H9 (cell line): ENCODE data around the gene ARHGAP8. TPM values are rescaled to one million over a fixed set of nuclear protein-coding genes. Genes with fewer than 3 reads are reported as not detected.

ENCODE experiments used
- DNase-seq: peaks from one replicate; pipeline ENCODE4 v3.0.0-alpha.2; 2017
- H2AFZ ChIP-seq: one replicate; pipeline ENCODE4 v1.6.1; 2013; ENCODE audit warnings: mild to moderate bottlenecking, low read length, control low read depth, moderate library complexity
- H2AK5ac ChIP-seq: 2 replicates; pipeline ENCODE4 v1.6.1; 2013; ENCODE audit warnings: low read length, control low read depth, mixed read lengths; ENCODE audit not compliant: insufficient read length
- H2BK120ac ChIP-seq: one replicate; pipeline ENCODE4 v1.6.1; 2013; ENCODE audit warnings: low read depth, mild to moderate bottlenecking, low read length, control low read depth, inconsistent platforms; ENCODE audit not compliant: poor library complexity, severe bottlenecking
- H2BK12ac ChIP-seq: 2 replicates; pipeline ENCODE4 v1.6.1; 2013; ENCODE audit warnings: low read length, control low read depth, mixed read lengths, low read depth; ENCODE audit not compliant: insufficient read length
- H2BK15ac ChIP-seq: 2 replicates; pipeline ENCODE4 v1.6.1; 2013; ENCODE audit warnings: low read depth, low read length, control low read depth
- H2BK20ac ChIP-seq: one replicate; pipeline ENCODE4 v1.6.1; 2013; ENCODE audit warnings: low read depth, mild to moderate bottlenecking, low read length, control low read depth, inconsistent platforms; ENCODE audit not compliant: poor library complexity, severe bottlenecking
- H2BK5ac ChIP-seq: 2 replicates; pipeline ENCODE4 v1.6.1; 2013; ENCODE audit warnings: low read length, control low read depth, mixed read lengths; ENCODE audit not compliant: insufficient read length
- H3K14ac ChIP-seq: 2 replicates; pipeline ENCODE4 v1.6.1; 2013; ENCODE audit warnings: low read length, control low read depth; ENCODE audit not compliant: insufficient read depth
- H3K18ac ChIP-seq: 2 replicates; pipeline ENCODE4 v1.6.1; 2013; ENCODE audit warnings: low read depth, mild to moderate bottlenecking, mixed read lengths, low read length, control low read depth; ENCODE audit not compliant: insufficient read length
- H3K23ac ChIP-seq: 2 replicates; pipeline ENCODE4 v1.6.1; 2013; ENCODE audit warnings: low read length, control low read depth, mixed read lengths, low read depth; ENCODE audit not compliant: insufficient read length
- H3K23me2 ChIP-seq: 2 replicates; pipeline ENCODE4 v1.6.1; 2013; ENCODE audit warnings: low read depth, mild to moderate bottlenecking, mixed read lengths, low read length, control low read depth; ENCODE audit not compliant: insufficient read length, poor library complexity, severe bottlenecking
- H3K27ac ChIP-seq: 2 replicates; pipeline ENCODE4 v1.5.1; 2013; ENCODE audit warnings: low read length, control low read depth, mixed read lengths, low read depth; ENCODE audit not compliant: insufficient read length
- H3K27me3 ChIP-seq: 2 replicates; pipeline ENCODE4 v1.6.1; 2013; ENCODE audit warnings: low read length, control low read depth, inconsistent platforms; ENCODE audit not compliant: insufficient read depth
- H3K4ac ChIP-seq: 2 replicates; pipeline ENCODE4 v1.6.1; 2013; ENCODE audit warnings: low read depth, mild to moderate bottlenecking, control low read depth, inconsistent platforms, low read length, moderate library complexity
- H3K4me1 ChIP-seq: 2 replicates; pipeline ENCODE4 v1.6.1; 2013; ENCODE audit warnings: low read length, control low read depth, inconsistent platforms; ENCODE audit not compliant: insufficient read depth
- H3K4me2 ChIP-seq: 2 replicates; pipeline ENCODE4 v1.6.1; 2013; ENCODE audit warnings: low read length, control low read depth, mixed read lengths; ENCODE audit not compliant: insufficient read length, insufficient read depth
- H3K56ac ChIP-seq: 2 replicates; pipeline ENCODE4 v1.6.1; 2013; ENCODE audit warnings: low read depth, mild to moderate bottlenecking, mixed read lengths, low read length, control low read depth; ENCODE audit not compliant: insufficient read length
- H3K79me1 ChIP-seq: 2 replicates; pipeline ENCODE4 v1.6.1; 2013; ENCODE audit warnings: low read depth, mild to moderate bottlenecking, moderate library complexity, low read length, control low read depth, inconsistent platforms; ENCODE audit not compliant: insufficient read depth, poor library complexity, severe bottlenecking
- H3K79me2 ChIP-seq: 2 replicates; pipeline ENCODE4 v1.6.1; 2013; ENCODE audit warnings: low read length, control low read depth, inconsistent platforms; ENCODE audit not compliant: insufficient read depth
- H3K9ac ChIP-seq: 2 replicates; pipeline ENCODE4 v1.6.1; 2013; ENCODE audit warnings: low read length, control low read depth, mixed read lengths; ENCODE audit not compliant: insufficient read length; ENCODE audit errors: extremely low read depth
- H3K9me3 ChIP-seq: one replicate; pipeline ENCODE4 v1.6.1; 2013; ENCODE audit warnings: low read depth, low read length, inconsistent platforms; ENCODE audit not compliant: control insufficient read depth
- H3T11ph ChIP-seq: one replicate; pipeline ENCODE4 v1.6.1; 2013; ENCODE audit warnings: mild to moderate bottlenecking, low read length, control low read depth, inconsistent platforms
- H4K20me1 ChIP-seq: one replicate; pipeline ENCODE4 v1.6.1; 2013; ENCODE audit not compliant: control insufficient read depth, insufficient read length, insufficient read depth
- H4K5ac ChIP-seq: 2 replicates; pipeline ENCODE4 v1.6.1; 2013; ENCODE audit warnings: low read depth, mild to moderate bottlenecking, mixed read lengths, low read length, control low read depth; ENCODE audit not compliant: insufficient read length
- H4K8ac ChIP-seq: replicated peaks from 2 replicates; pipeline ENCODE4 v1.6.1; 2013; ENCODE audit warnings: low read length, control low read depth, mixed read lengths, low read depth; ENCODE audit not compliant: insufficient read length
- H4K91ac ChIP-seq: 2 replicates; pipeline ENCODE4 v1.6.1; 2013; ENCODE audit warnings: low read depth, mild to moderate bottlenecking, moderate library complexity, mixed read lengths, low read length, control low read depth; ENCODE audit not compliant: insufficient read length
- H3K27ac Mint-ChIP-seq, 3 experiments: 2 replicates in 2 of 3; 3 replicates in 1 of 3; pipeline ENCODE4 v1.8.0; 2020 to 2021; ENCODE audit warnings: mixed read lengths in 3 of 3, mild to moderate bottlenecking in 1 of 3, moderate library complexity in 1 of 3
- H3K27me3 Mint-ChIP-seq: 2 replicates; pipeline ENCODE4 v1.8.0; 2021; ENCODE audit warnings: low read depth, mild to moderate bottlenecking, moderate library complexity, mixed read lengths
- H3K36me3 Mint-ChIP-seq, 3 experiments: 2 replicates in 2 of 3; 3 replicates in 1 of 3; pipeline ENCODE4 v1.8.0; 2020 to 2021; ENCODE audit warnings: low read depth in 3 of 3, mixed read lengths in 3 of 3; ENCODE audit not compliant: insufficient read depth in 1 of 3
- H3K4me1 Mint-ChIP-seq, 2 experiments: 2 replicates each; pipeline ENCODE4 v1.8.0; 2020; ENCODE audit warnings: mixed read lengths in 2 of 2
- H3K4me3 Mint-ChIP-seq, 2 experiments: 2 replicates in 1 of 2; 3 replicates in 1 of 2; pipeline ENCODE4 v1.8.0; 2020 to 2021; ENCODE audit warnings: mild to moderate bottlenecking in 2 of 2, mixed read lengths in 2 of 2, moderate library complexity in 1 of 2
- H3K9me3 Mint-ChIP-seq, 2 experiments: 2 replicates in 1 of 2; 3 replicates in 1 of 2; pipeline ENCODE4 v1.8.0; 2020; ENCODE audit warnings: mild to moderate bottlenecking in 2 of 2, mixed read lengths in 2 of 2, moderate library complexity in 1 of 2
- CTCF ChIP-seq: fragments of 200-600 bp; sonication (generic); conservative IDR thresholded peaks from 3 replicates; pipeline ENCODE4 v1.8.0; 2021; ENCODE audit warnings: antibody characterized with exemption, mild to moderate bottlenecking
- WGBS: extraction: QIAGEN DNeasy Blood & Tissue Kit; methylation state at CpG from one replicate; pipeline ENCODE4 v1.1.7; 2013; ENCODE audit warnings: missing lambda C conversion rate, low lambda C conversion rate, mixed read lengths; ENCODE audit not compliant: insufficient read length; ENCODE audit errors: extremely low coverage; 5-methylcytosine and 5-hydroxymethylcytosine counted together
- total RNA-seq: library from RNA; stranded (reverse); gene quantifications from 2 replicates; pipeline ENCODE4 v1.2.1, GENCODE V29; 2021

ARHGAP8 gene
- total RNA-seq, 1 experiment from 2014 or later: 35.4 TPM

- Histone ChIP-seq H3K9ac (no peak overlapping the region), H2BK120ac (no peak overlapping the region), H3K23me2 (no peaks in the 10 kb centered on the region), H2BK20ac (no peak overlapping the region), H2BK15ac (no peak overlapping the region), H3K4me2 (no peak overlapping the region), H2BK5ac (no peak overlapping the region), H3K4ac (no peak overlapping the region), H3K79me2 (no peaks in the 10 kb centered on the region), H2AFZ (no peak overlapping the region), H4K8ac (no peak overlapping the region), H3K14ac (no peak overlapping the region), H2AK5ac (no peak overlapping the region), H3K79me1 (no peaks in the 10 kb centered on the region), H4K5ac (no peak overlapping the region), H4K91ac (no peak overlapping the region), H2BK12ac (no peak overlapping the region), H3K18ac (no peak overlapping the region), H3K9me3 (no peaks in the 10 kb centered on the region), H3K23ac (no peak overlapping the region), H3K4me1 (peaks cover 2% of the 10 kb centered on the region; the same call in 1 of the 2 replicates), H3K27ac (no peak overlapping the region), H3K56ac (no peak overlapping the region), H3T11ph (no peak overlapping the region), H3K27me3 (no peaks in the 10 kb centered on the region), H4K20me1 (no peaks in the 10 kb centered on the region)
- TF ChIP-seq CTCF: no peak
- no peaks in the 10 kb centered on the region for H3K9me3 Mint-ChIP-seq
- no peak for DNase-seq
- peaks cover 0 to 3% (median 0%) of the 10 kb centered on the region in 3 experiments; a peak in 1 of 7 replicates for H3K36me3 Mint-ChIP-seq
- peaks cover 15 to 17% of the 10 kb centered on the region in 2 experiments for H3K4me1 Mint-ChIP-seq
- no peak overlapping the region for H3K4me3 Mint-ChIP-seq
- H3K27me3 Mint-ChIP-seq: no peaks in the 10 kb centered on the region
- peak overlapping the region in 1 of 3 experiments; percentile 10; a peak in 3 of 7 replicates for H3K27ac Mint-ChIP-seq
- no CpG with 5 or more reads among the region's 6 CpGs for WGBS
Measured at GRCh38 chr22:44724416-44724815, 28.0 kb upstream of the ARHGAP8 start.
